GM06990 (cell line): ENCODE results near the gene CAMTA1.

Source experiments
- DNase-seq: peaks from one replicate; pipeline ENCODE4 v3.0.0-alpha.2; 2011; ENCODE audit not compliant: insufficient read length; ENCODE audit errors: extremely low read depth
- H3K27me3 ChIP-seq: replicated peaks from 2 replicates; pipeline ENCODE4 v1.6.0; 2011; ENCODE audit warnings: low read length; ENCODE audit not compliant: control insufficient read depth, insufficient read depth
- H3K36me3 ChIP-seq: 2 replicates; pipeline ENCODE4 v1.5.1; 2011; ENCODE audit warnings: low read length; ENCODE audit not compliant: control insufficient read depth, insufficient read depth
- H3K4me3 ChIP-seq: replicated peaks from 2 replicates; pipeline ENCODE4 v1.5.1; 2011; ENCODE audit warnings: low read depth, mild to moderate bottlenecking, control low read depth, low read length
- CTCF ChIP-seq: IDR thresholded peaks from 2 replicates; pipeline ENCODE4 v1.5.1; 2011; ENCODE audit warnings: low read length, control low read depth, mild to moderate bottlenecking, inconsistent platforms; ENCODE audit not compliant: insufficient read depth, poor library complexity, severe bottlenecking

CAMTA1 gene

GRCh38 chr1:7564137-7564536 is 778.9 kb downstream of the CAMTA1 start:
- no peaks in the 10 kb centered on the region; the same call in none of the 2 replicates for H3K27me3 ChIP-seq
- no peaks in the 10 kb centered on the region for H3K36me3 ChIP-seq
- TF ChIP-seq CTCF, result no peak
- no peak overlapping the region for H3K4me3 ChIP-seq
- no peak for DNase-seq

GRCh38 chr1:7565099-7565750 is 780.0 kb downstream of the CAMTA1 start:
- TF ChIP-seq CTCF, result no peak

GRCh38 chr1:7566417-7567375 is 781.4 kb downstream of the CAMTA1 start:
- Histone ChIP-seq H3K27me3 (no peaks in the 10 kb centered on the region; the same call in 1 of the 2 replicates), H3K4me3 (no peak overlapping the region), H3K36me3 (no peaks in the 10 kb centered on the region)
- TF ChIP-seq CTCF, result no peak
- DNase-seq, result no peak

More at GRCh38 chr1:7565099-7565750, 780.0 kb downstream of the CAMTA1 start:
- DNase-seq, result no peak
- no peak overlapping the region for H3K4me3 ChIP-seq
- no peaks in the 10 kb centered on the region for H3K36me3 ChIP-seq
- H3K27me3 ChIP-seq, result no peaks in the 10 kb centered on the region; the same call in none of the 2 replicates

- no peak for TF ChIP-seq CTCF
- H3K4me3 ChIP-seq, result no peak overlapping the region
- no peaks in the 10 kb centered on the region; the same call in 1 of the 2 replicates for H3K27me3 ChIP-seq
- no peaks in the 10 kb centered on the region for H3K36me3 ChIP-seq
- DNase-seq, result no peak
Observed at GRCh38 chr1:7567376-7567775, 782.1 kb downstream of the CAMTA1 start.

- Histone ChIP-seq H3K4me3 (no peak overlapping the region), H3K27me3 (no peaks in the 10 kb centered on the region; the same call in 1 of the 2 replicates), H3K36me3 (no peaks in the 10 kb centered on the region)
- TF ChIP-seq CTCF, result no peak
- DNase-seq, result no peak
Observed at GRCh38 chr1:7568053-7568452, 782.8 kb downstream of the CAMTA1 start.
